NCI-H345 treated with DMSO at 0.1 percent for 48 hours (cell line): ENCODE data around the gene ZDHHC7.

Experiments used
- DNase-seq: peaks from one replicate; lab custom pipeline; 2025; ENCODE audit not compliant: unreplicated experiment; lab: John Stamatoyannopoulos, UW

Gene ZDHHC7

GRCh38 chr16:84999857-85000480 lies 11.4 kb downstream of the ZDHHC7 start:
- DNase-seq: no peak

GRCh38 chr16:84999200-84999599 lies 12.1 kb downstream of the ZDHHC7 start:
- DNase-seq: no peak

- no peak for DNase-seq
Observed at GRCh38 chr16:84996365-84996764, 15.0 kb downstream of the ZDHHC7 start.

- DNase-seq: no peak
Observed at GRCh38 chr16:84995663-84996062, 15.7 kb downstream of the ZDHHC7 start.

- no peak for DNase-seq
Observed at GRCh38 chr16:84993926-84994325, 17.4 kb downstream of the ZDHHC7 start.

GRCh38 chr16:84992717-84993075 lies 18.6 kb downstream of the ZDHHC7 start:
- no peak for DNase-seq

- no peak for DNase-seq
Observed at GRCh38 chr16:84990782-84991181, 20.6 kb downstream of the ZDHHC7 start.

GRCh38 chr16:84989749-84990620 lies 21.4 kb downstream of the ZDHHC7 start:
- DNase-seq: no peak

GRCh38 chr16:84988328-84989080 lies 22.8 kb downstream of the ZDHHC7 start:
- DNase-seq: no peak

GRCh38 chr16:84986879-84987278 lies 24.5 kb downstream of the ZDHHC7 start:
- no peak for DNase-seq

- DNase-seq: no peak
Observed at GRCh38 chr16:84986102-84986501, 25.2 kb downstream of the ZDHHC7 start.

- DNase-seq: no peak
Observed at GRCh38 chr16:84985079-84986065, 26.0 kb downstream of the ZDHHC7 start.

- DNase-seq: no peak
Observed at GRCh38 chr16:84982434-84982833, 28.9 kb downstream of the ZDHHC7 start.

GRCh38 chr16:84979516-84979915 lies 31.8 kb downstream of the ZDHHC7 start:
- no peak for DNase-seq

GRCh38 chr16:84976644-84977400 lies 34.5 kb downstream of the ZDHHC7 start:
- DNase-seq: no peak

GRCh38 chr16:84975522-84975921 lies 35.8 kb downstream of the ZDHHC7 start:
- DNase-seq: no peak

GRCh38 chr16:84975066-84975465 lies 36.3 kb downstream of the ZDHHC7 start:
- DNase-seq: no peak

- no peak for DNase-seq
Observed at GRCh38 chr16:84973776-84974523, 37.4 kb downstream of the ZDHHC7 start.

GRCh38 chr16:84973236-84973635 lies 38.1 kb downstream of the ZDHHC7 start:
- no peak for DNase-seq
